Astrocyte of the spinal cord (primary cell): ENCODE measurements around the gene ATP5F1D.

Experiments
- DNase-seq: peaks from one replicate; pipeline ENCODE4 v3.0.0; 2011; ENCODE audit warnings: low read depth, low spot score
- H3K4me3 ChIP-seq: 2 replicates; pipeline ENCODE4 v1.5.1; 2011; ENCODE audit warnings: low read depth, mild to moderate bottlenecking, low read length, moderate library complexity
- CTCF ChIP-seq: IDR thresholded peaks from 2 replicates; pipeline ENCODE4 v1.5.1; 2012; ENCODE audit warnings: low read depth, mild to moderate bottlenecking, low read length, inconsistent platforms
- in situ Hi-C: cut with HindIII; loops from 2 replicates; pipeline ENCODE4 v1.10.0; 2017; ENCODE audit warnings: low sequenced_read_pairs

The ATP5F1D gene

GRCh38 chr19:1253514-1254080 lies 12.0 kb downstream of the ATP5F1D start:
- peak overlapping the region; percentile 65 for H3K4me3 ChIP-seq
- in situ Hi-C loops, result no loop called here
- DNase-seq, result no peak
- no peak for TF ChIP-seq CTCF

GRCh38 chr19:1254081-1254527 lies 12.6 kb downstream of the ATP5F1D start:
- no peak overlapping the region for H3K4me3 ChIP-seq
- in situ Hi-C loops, result no loop called here
- no peak for DNase-seq
- no peak for TF ChIP-seq CTCF

- no peak for DNase-seq
- TF ChIP-seq CTCF, result no peak
- in situ Hi-C loops, result no loop called here
- no peak overlapping the region for H3K4me3 ChIP-seq
Measured at GRCh38 chr19:1254530-1255185, 13.1 kb downstream of the ATP5F1D start.

- H3K4me3 ChIP-seq, result no peak overlapping the region
- no peak for TF ChIP-seq CTCF
- DNase-seq, result no peak
- in situ Hi-C loops, result no loop called here
Measured at GRCh38 chr19:1255186-1256161, 13.9 kb downstream of the ATP5F1D start.

GRCh38 chr19:1256646-1257474 lies 15.3 kb downstream of the ATP5F1D start:
- TF ChIP-seq CTCF, result no peak
- DNase-seq, result no peak
- no peak overlapping the region for H3K4me3 ChIP-seq
- in situ Hi-C loops, result no loop called here

- in situ Hi-C loops, result no loop called here
- H3K4me3 ChIP-seq, result no peak overlapping the region
- no peak for DNase-seq
Measured at GRCh38 chr19:1257475-1258162, 16.1 kb downstream of the ATP5F1D start.

More at GRCh38 chr19:1257475-1258162, 16.1 kb downstream of the ATP5F1D start:
- no peak for TF ChIP-seq CTCF
